Vagina (tissue), 2 donors: ENCODE data around the gene PDIA6.

ENCODE experiments used
- POLR2AphosphoS5 ChIP-seq, 2 donors: sonication (generic); formaldehyde crosslinking; IDR thresholded peaks; one replicate each; pipeline ENCODE4 v1.9.0; 2017; ENCODE audit warnings: antibody characterized with exemption in 2 of 2, mild to moderate bottlenecking in 2 of 2, low read depth in 1 of 2; ENCODE audit not compliant: insufficient read depth in 1 of 2
- TF ChIP-seq, protein P1 (sequence below), 3 experiments: fragments of 450-650 bp in 2 of 3; fragments of 200-600 bp in 1 of 3; sonication (generic) in 1 of 3; IDR thresholded peaks; one replicate each; pipeline ENCODE4 v1.5.1; 2017 to 2019; ENCODE audit warnings: antibody characterized with exemption in 3 of 3, mild to moderate bottlenecking in 2 of 3, moderate library complexity in 2 of 3

- TF ChIP-seq, protein P1, sequence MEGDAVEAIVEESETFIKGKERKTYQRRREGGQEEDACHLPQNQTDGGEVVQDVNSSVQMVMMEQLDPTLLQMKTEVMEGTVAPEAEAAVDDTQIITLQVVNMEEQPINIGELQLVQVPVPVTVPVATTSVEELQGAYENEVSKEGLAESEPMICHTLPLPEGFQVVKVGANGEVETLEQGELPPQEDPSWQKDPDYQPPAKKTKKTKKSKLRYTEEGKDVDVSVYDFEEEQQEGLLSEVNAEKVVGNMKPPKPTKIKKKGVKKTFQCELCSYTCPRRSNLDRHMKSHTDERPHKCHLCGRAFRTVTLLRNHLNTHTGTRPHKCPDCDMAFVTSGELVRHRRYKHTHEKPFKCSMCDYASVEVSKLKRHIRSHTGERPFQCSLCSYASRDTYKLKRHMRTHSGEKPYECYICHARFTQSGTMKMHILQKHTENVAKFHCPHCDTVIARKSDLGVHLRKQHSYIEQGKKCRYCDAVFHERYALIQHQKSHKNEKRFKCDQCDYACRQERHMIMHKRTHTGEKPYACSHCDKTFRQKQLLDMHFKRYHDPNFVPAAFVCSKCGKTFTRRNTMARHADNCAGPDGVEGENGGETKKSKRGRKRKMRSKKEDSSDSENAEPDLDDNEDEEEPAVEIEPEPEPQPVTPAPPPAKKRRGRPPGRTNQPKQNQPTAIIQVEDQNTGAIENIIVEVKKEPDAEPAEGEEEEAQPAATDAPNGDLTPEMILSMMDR (IDR thresholded peaks at IDR 0.05) = no peak
- TF ChIP-seq POLR2AphosphoS5 (IDR thresholded peaks at IDR 0.05; ENCODE audit: insufficient read depth in 1 of 2, low read depth in 1 of 2) = no peak
These were observed 9.9 kb downstream of the PDIA6 start for GRCh38 chr2:10802657-10803056.
